Measurements from ENCODE around the gene PPM1D. TPM values are rescaled to one million over a fixed set of nuclear protein-coding genes. Genes with fewer than 3 reads are reported as not detected.
"Not testable (repeated sequence)": the region's sequence is repeated elsewhere in the genome, so short reads cannot be mapped to it uniquely, and the experiment has no call there.

PPM1D gene
- total RNA-seq (2014; rRNA removed; shearing (Covaris generic)) = 10.2 and 10.5 TPM in 2 replicates
- polyA plus RNA-seq (2014; cell fraction: nucleus; rRNA removed) = 11.8 and 13.0 TPM in 2 replicates

GRCh38 chr17:60599620-60600489, at the start of gene PPM1D:
PPM1D (plus strand) TSS chr17:60600193; CDS start chr17:60600415, 222 bp downstream.
- DNase-seq (ENCODE audit: extremely low read depth, low read depth) = peak; percentile 99

GRCh38 chr17:60552255-60552654, 47.7 kb upstream of the PPM1D start:
- DNase-seq (ENCODE audit: extremely low read depth, low read depth) = not testable (repeated sequence)

GRCh38 chr17:60554377-60554788, 45.6 kb upstream of the PPM1D start:
- no peak for DNase-seq (ENCODE audit: extremely low read depth, low read depth)

- no peak for DNase-seq (ENCODE audit: extremely low read depth, low read depth)
Observed at GRCh38 chr17:60555786-60556185, 44.2 kb upstream of the PPM1D start.

DNA sequence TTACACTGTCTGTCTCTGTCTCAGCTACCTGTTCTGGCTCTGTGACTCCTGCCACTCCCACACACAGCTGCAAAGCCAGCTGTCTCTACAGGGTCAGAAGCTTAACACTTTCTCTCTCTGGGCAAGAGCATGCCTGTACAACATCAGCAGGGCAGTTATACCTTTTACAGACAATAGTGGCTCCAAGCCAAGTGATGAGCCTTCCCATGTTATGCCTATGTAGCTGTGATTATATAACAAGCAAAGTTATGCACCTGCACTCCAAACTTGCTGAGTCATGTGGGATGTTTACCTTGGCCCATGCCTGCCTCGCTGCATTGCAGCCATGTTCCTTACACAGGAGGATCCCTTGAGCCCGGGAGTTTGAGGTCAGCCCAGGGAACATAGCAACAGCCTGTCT, 42.2 kb upstream of the PPM1D start:
- no peak for DNase-seq (ENCODE audit: extremely low read depth, low read depth)

- no peak for DNase-seq (ENCODE audit: extremely low read depth, low read depth)
Observed at GRCh38 chr17:60559659-60559994, 40.4 kb upstream of the PPM1D start.

- no peak for DNase-seq (ENCODE audit: extremely low read depth, low read depth)
Observed at GRCh38 chr17:60559995-60560859, 39.8 kb upstream of the PPM1D start.

DNA sequence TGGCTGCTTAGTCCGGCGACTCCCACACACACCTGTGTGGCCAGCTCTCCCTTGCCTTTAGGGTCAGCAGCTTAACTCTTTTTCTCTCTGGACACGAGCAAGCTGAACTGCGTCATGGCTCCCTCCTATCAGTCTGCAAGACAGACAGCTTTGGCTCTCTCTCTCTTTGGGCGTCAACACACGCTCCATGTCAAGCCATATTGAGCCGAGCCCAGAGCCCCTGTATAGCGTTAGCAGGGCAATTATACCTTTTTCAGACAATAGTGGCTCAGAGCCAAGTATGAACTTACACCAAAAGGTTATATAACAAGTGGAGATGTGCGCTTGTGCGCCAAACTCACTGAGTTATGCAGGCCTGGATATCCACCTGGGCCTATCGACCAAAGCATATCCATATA, 39.1 kb upstream of the PPM1D start:
- no peak for DNase-seq (ENCODE audit: extremely low read depth, low read depth)

- DNase-seq (ENCODE audit: extremely low read depth, low read depth) = no peak
Observed at GRCh38 chr17:60562421-60562820, 37.6 kb upstream of the PPM1D start.

- DNase-seq (ENCODE audit: extremely low read depth, low read depth) = no peak
Observed at GRCh38 chr17:60563743-60564142, 36.2 kb upstream of the PPM1D start.

- DNase-seq (ENCODE audit: extremely low read depth, low read depth) = no peak
Observed at GRCh38 chr17:60565233-60565632, 34.8 kb upstream of the PPM1D start.

- no peak for DNase-seq (ENCODE audit: extremely low read depth, low read depth)
Observed at GRCh38 chr17:60573236-60574051, 26.5 kb upstream of the PPM1D start.

DNA sequence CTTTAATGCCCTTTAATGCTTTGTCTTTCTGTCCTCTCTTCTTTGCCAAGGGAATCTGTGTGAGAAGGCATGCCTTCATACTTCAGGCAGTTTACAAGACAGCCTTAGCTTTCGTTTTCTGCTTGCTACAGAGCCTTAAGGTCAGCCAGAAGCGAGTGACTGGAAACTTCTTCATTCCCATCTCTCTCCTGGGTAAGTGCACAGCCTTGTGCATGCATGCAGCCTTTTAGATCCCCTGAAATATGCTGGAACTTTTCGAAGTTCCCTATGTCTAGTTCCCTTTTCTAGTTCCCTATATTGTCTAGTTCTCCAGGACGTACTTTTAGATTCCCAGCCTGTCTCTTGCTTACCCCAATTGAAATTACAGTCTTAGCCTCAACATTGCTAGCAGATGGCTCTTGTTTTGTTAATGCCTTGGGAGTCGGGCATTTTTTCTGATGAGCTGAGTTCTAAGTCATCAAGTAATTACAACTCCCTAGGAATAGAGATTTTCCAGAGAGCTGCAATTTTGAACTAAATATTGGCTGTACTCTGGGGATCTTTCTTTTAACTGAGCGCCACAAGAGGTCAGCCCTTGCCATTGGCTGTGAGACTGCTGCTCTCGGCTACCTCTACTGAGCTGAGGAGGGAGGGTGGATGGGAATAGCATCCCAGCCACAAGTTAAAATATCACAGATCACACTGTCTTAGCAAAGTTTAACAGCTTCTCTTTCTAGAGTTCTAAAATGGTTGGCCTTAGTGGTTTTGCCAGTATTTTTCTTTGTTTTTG, 22.7 kb upstream of the PPM1D start:
- DNase-seq (ENCODE audit: extremely low read depth, low read depth) = no peak

GRCh38 chr17:60579090-60579489, 20.9 kb upstream of the PPM1D start:
- DNase-seq (ENCODE audit: extremely low read depth, low read depth) = no peak

DNA sequence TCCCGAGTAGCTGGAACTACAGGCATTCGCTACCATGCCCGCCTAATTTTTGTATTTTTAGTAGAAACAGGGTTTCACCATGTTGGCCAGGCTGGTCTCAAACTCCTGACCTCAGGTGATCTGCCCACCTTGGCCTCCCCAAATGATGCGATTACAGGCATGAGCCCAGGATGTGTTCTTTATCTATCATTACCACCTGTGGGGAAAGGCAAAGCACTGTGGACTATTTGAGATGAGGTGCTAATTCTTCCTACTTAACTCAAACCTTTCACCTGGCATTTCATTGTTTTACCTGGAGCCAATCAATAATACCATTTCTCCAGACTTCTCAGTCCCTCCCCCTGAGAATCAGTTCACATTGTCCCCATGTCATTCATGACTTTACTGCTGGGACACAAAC, 20.4 kb upstream of the PPM1D start:
- DNase-seq (ENCODE audit: extremely low read depth, low read depth) = no peak

- DNase-seq (ENCODE audit: extremely low read depth, low read depth) = no peak
Observed at GRCh38 chr17:60583008-60583407, 17.0 kb upstream of the PPM1D start.

DNA sequence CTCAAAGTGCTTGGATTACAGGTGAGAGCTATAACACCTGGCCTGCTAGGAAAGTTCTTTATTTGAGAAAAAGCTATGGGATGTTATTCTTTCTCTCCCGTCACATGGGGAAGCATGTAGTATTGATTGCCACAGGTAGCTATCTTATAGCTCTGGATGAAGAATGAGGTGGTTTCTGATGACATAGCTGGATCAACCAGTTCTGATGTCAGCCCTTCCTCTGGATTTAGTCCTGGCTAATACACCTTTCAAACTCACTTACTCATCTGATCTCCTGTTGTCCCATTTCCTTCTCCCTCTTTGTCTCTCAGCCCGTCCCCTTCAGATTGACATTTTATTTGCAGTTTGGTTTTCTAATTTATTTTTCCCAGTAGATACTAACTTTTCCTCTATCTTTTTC, 14.1 kb upstream of the PPM1D start:
- DNase-seq (ENCODE audit: extremely low read depth, low read depth) = no peak

DNA sequence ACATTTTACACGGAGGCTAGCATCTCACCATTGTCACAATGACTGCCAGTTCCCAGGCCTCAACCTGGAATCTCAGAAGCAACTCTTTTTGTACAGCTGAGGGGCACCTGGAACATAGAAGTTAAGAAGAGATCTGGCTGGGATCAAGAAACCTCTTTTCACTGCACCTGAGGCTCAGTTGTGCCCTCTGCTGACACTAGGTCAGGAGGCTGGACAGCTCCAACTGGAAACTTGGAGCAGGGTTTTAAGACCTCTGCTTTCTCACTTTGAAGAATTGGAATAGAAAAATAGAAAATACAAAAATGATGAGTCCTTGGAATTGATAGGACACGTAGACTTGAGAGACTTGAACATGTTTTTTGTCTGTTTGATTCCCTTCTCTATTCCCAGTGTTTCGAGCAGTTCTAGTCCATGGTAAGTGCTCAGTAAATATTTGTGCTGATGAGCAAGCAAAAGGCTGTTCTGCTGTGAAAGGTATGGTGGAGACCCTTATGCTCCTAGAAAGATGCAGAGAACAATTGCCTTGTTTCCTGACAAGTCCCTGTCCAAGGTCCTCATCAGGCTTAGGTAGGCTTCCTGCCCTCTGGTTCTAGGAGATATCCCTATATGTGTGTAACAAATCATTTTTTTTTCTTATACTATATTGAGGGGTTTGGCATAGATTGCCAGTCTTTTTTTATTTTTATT, 13.6 kb upstream of the PPM1D start:
- DNase-seq (ENCODE audit: extremely low read depth, low read depth) = no peak

- DNase-seq (ENCODE audit: extremely low read depth, low read depth) = no peak
Observed at GRCh38 chr17:60590070-60590469, 9.9 kb upstream of the PPM1D start.

All from NCI-H460 (cell line).